SU-DHL-6 (cell line): Measurements from ENCODE around the gene MFSD1.

Experiments
- EZH2phosphoT487 ChIP-seq: fragments of 200-600 bp; sonication (generic), shearing (Covaris generic); conservative IDR thresholded peaks from 2 replicates; pipeline ENCODE4 v1.6.1; 2018; ENCODE audit warnings: mild to moderate bottlenecking, antibody characterized with exemption, low read length, moderate library complexity, mixed read lengths
- TF ChIP-seq, protein P1 (sequence below): fragments of 200-600 bp; sonication (generic); IDR thresholded peaks from one replicate; pipeline ENCODE4 v1.5.1; 2017; ENCODE audit warnings: antibody characterized with exemption, mild to moderate bottlenecking, low read length, moderate library complexity; ENCODE audit not compliant: insufficient read depth, poor library complexity, severe bottlenecking

DNA sequence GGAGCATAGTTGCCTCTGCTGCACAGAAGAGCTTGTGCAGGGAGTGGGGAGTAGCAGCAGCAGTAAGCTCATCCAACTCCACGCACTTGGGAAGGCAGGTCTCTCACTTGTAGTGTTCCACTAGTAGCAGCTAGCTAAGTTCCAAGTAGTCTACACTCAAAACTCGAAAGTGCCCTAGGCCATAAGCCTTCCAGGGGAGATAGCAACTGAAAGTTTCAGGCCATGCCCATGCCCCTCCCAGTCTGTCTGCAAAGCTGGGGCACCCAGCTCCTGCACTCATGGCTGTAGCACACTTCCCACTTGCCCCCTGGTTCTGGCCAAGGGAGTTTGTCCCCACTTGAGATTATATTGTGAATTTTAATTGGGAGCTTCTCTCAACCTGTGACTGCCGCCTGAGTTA is 57.5 kb downstream of the MFSD1 start:
- TF ChIP-seq, protein P1, sequence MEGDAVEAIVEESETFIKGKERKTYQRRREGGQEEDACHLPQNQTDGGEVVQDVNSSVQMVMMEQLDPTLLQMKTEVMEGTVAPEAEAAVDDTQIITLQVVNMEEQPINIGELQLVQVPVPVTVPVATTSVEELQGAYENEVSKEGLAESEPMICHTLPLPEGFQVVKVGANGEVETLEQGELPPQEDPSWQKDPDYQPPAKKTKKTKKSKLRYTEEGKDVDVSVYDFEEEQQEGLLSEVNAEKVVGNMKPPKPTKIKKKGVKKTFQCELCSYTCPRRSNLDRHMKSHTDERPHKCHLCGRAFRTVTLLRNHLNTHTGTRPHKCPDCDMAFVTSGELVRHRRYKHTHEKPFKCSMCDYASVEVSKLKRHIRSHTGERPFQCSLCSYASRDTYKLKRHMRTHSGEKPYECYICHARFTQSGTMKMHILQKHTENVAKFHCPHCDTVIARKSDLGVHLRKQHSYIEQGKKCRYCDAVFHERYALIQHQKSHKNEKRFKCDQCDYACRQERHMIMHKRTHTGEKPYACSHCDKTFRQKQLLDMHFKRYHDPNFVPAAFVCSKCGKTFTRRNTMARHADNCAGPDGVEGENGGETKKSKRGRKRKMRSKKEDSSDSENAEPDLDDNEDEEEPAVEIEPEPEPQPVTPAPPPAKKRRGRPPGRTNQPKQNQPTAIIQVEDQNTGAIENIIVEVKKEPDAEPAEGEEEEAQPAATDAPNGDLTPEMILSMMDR = no peak
- no peak for TF ChIP-seq EZH2phosphoT487
